ENCODE data around the gene CFAP44.

GRCh38 chr3:113441051-113441770 lies at the start of gene CFAP44:
- TF ChIP-seq CTCF (IDR thresholded peaks at IDR 0.05): no peak
- TF ChIP-seq POLR2A (IDR thresholded peaks at IDR 0.05): no peak

Measured in right lobe of liver (tissue), 4 donors.